Endothelial cell of umbilical vein (primary cell): ENCODE measurements around the gene NEDD9.

ENCODE experiments used
- CTCF ChIP-seq, 2 donors: IDR thresholded peaks; 1 replicate in 1 of 2; 2 replicates in 1 of 2; pipeline ENCODE4 v1.5.1; 2011; ENCODE audit warnings: low read length in 2 of 2, mild to moderate bottlenecking in 2 of 2, moderate library complexity in 2 of 2, control low read depth in 1 of 2, inconsistent platforms in 1 of 2, low read depth in 1 of 2; ENCODE audit not compliant: insufficient read depth in 1 of 2; ENCODE audit errors: extremely low read depth in 1 of 2
- POLR2A ChIP-seq: IDR thresholded peaks from 2 replicates; pipeline ENCODE4 v1.6.1; 2012; ENCODE audit warnings: low read depth, mild to moderate bottlenecking, control low read depth, low read length
- POLR2AphosphoS5 ChIP-seq: IDR thresholded peaks from 2 replicates; pipeline ENCODE4 v1.6.1; 2012; ENCODE audit warnings: low read depth, mild to moderate bottlenecking, control low read depth, low read length, moderate library complexity; ENCODE audit not compliant: insufficient read depth

- TF ChIP-seq POLR2AphosphoS5 (no peak), POLR2A (no peak), CTCF (IDR thresholded peaks at IDR 0.05; ENCODE audit: extremely low read depth in 1 of 2, insufficient read depth in 1 of 2, low read depth in 1 of 2, low read length in 2 of 2) (no peak)
These were observed 53.4 kb downstream of the NEDD9 start for GRCh38 chr6:11179088-11179418.
